ENCODE results near the gene PBX1. TPM values are rescaled to one million over a fixed set of nuclear protein-coding genes. Genes with fewer than 3 reads are reported as not detected.

PBX1 gene
- total RNA-seq, 1 experiment from 2014 or later = 102 TPM

DNA sequence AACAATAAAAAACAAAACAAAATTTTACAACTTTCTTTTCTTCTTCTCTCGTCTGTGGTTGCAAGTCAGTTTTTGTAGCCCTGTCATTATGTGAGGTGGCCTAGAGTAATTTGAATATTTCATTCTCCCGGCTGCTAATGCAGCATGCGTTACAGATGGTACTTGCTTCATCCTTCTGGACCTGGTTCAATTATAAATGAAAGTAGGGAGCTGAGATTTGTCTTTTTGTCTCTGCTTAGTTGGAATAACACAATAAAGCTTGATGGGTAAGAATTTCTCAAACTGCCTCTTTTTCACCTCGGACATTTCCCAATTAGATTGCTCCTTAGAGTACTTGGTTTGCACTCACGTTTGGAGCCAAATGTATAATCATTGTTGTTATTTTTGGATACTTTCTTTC lies 201.6 kb downstream of the PBX1 start:
- DNase-seq (ENCODE audit: low spot score) = no peak
- H3K27me3 Mint-ChIP-seq (ENCODE audit: low read depth) = no peaks in the 10 kb centered on the region
- no peaks in the 10 kb centered on the region for H3K9me3 Mint-ChIP-seq
- ChIA-PET POLR2A (no interaction called here), CTCF (no interaction called here)
- H3K36me3 Mint-ChIP-seq = no peaks in the 10 kb centered on the region
- peaks cover 42% of the 10 kb centered on the region for H3K4me1 Mint-ChIP-seq
- no peak overlapping the region for H3K4me3 Mint-ChIP-seq
- TF ChIP-seq, protein P1, sequence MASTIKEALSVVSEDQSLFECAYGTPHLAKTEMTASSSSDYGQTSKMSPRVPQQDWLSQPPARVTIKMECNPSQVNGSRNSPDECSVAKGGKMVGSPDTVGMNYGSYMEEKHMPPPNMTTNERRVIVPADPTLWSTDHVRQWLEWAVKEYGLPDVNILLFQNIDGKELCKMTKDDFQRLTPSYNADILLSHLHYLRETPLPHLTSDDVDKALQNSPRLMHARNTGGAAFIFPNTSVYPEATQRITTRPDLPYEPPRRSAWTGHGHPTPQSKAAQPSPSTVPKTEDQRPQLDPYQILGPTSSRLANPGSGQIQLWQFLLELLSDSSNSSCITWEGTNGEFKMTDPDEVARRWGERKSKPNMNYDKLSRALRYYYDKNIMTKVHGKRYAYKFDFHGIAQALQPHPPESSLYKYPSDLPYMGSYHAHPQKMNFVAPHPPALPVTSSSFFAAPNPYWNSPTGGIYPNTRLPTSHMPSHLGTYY (CRISPR knock-in tag; IDR thresholded peaks at IDR 0.05) = no peak
- TF ChIP-seq ZBTB21 (CRISPR knock-in tag; IDR thresholded peaks at IDR 0.05; ENCODE audit: borderline replicate concordance) = no peak
- TF ChIP-seq GRHL2 (CRISPR knock-in tag; IDR thresholded peaks at IDR 0.05; ENCODE audit: insufficient replicate concordance, severe bottlenecking) = no peak
- no peak for TF ChIP-seq SOX15 (CRISPR knock-in tag; IDR thresholded peaks at IDR 0.05)
- TF ChIP-seq, protein P2, sequence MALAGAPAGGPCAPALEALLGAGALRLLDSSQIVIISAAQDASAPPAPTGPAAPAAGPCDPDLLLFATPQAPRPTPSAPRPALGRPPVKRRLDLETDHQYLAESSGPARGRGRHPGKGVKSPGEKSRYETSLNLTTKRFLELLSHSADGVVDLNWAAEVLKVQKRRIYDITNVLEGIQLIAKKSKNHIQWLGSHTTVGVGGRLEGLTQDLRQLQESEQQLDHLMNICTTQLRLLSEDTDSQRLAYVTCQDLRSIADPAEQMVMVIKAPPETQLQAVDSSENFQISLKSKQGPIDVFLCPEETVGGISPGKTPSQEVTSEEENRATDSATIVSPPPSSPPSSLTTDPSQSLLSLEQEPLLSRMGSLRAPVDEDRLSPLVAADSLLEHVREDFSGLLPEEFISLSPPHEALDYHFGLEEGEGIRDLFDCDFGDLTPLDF (CRISPR knock-in tag; IDR thresholded peaks at IDR 0.05) = no peak
- TF ChIP-seq ZNF121 (CRISPR knock-in tag; IDR thresholded peaks at IDR 0.05) = no peak
- TF ChIP-seq ZNF671 (CRISPR knock-in tag; IDR thresholded peaks at IDR 0.05) = no peak
- no peak for TF ChIP-seq TCF7 (CRISPR knock-in tag; IDR thresholded peaks at IDR 0.05; ENCODE audit: low read depth)
- no peak overlapping the region for H3K27ac Mint-ChIP-seq
- no peak for ATAC-seq

DNA sequence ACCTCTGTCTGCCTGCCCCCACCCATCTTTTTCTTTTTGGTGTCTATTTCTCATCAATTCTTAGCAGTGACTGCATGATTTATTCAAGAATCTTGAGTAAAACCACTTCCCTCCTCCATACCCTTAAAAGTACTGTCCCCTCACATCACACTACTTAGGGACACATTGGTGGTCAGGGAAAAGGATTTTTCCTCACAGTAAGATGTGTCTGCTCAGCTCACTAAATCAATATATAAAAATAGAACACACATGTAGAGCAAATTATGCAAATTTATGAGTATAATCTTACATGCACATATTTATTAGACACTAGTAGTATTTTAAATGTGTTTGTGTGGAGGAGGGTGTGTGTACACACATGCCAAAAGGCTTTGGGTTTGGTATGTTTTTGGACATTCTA lies 202.0 kb downstream of the PBX1 start:
- no peak overlapping the region for H3K4me3 Mint-ChIP-seq
- POLR2A ChIA-PET = no interaction called here
- CTCF ChIA-PET = no interaction called here
- DNase-seq (ENCODE audit: low spot score) = no peak
- peaks cover 44% of the 10 kb centered on the region for H3K4me1 Mint-ChIP-seq
- H3K36me3 Mint-ChIP-seq = no peaks in the 10 kb centered on the region
- no peaks in the 10 kb centered on the region for H3K27me3 Mint-ChIP-seq (ENCODE audit: low read depth)
- no peaks in the 10 kb centered on the region for H3K9me3 Mint-ChIP-seq
- TF ChIP-seq GTF2I (CRISPR knock-in tag; conservative IDR thresholded peaks at IDR 0.05) (no peak), ESRRA (CRISPR knock-in tag; IDR thresholded peaks at IDR 0.05; ENCODE audit: borderline replicate concordance) (no peak), RELA (CRISPR knock-in tag; IDR thresholded peaks at IDR 0.05; ENCODE audit: borderline replicate concordance) (no peak), ZNF138 (CRISPR knock-in tag; conservative IDR thresholded peaks at IDR 0.05) (no peak)
- TF ChIP-seq, protein P3, sequence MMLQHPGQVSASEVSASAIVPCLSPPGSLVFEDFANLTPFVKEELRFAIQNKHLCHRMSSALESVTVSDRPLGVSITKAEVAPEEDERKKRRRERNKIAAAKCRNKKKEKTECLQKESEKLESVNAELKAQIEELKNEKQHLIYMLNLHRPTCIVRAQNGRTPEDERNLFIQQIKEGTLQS (CRISPR knock-in tag; conservative IDR thresholded peaks at IDR 0.05) = no peak
- TF ChIP-seq, protein P4, sequence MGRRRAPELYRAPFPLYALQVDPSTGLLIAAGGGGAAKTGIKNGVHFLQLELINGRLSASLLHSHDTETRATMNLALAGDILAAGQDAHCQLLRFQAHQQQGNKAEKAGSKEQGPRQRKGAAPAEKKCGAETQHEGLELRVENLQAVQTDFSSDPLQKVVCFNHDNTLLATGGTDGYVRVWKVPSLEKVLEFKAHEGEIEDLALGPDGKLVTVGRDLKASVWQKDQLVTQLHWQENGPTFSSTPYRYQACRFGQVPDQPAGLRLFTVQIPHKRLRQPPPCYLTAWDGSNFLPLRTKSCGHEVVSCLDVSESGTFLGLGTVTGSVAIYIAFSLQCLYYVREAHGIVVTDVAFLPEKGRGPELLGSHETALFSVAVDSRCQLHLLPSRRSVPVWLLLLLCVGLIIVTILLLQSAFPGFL (CRISPR knock-in tag; IDR thresholded peaks at IDR 0.05; ENCODE audit: borderline replicate concordance) = no peak
- TF ChIP-seq, protein P5, sequence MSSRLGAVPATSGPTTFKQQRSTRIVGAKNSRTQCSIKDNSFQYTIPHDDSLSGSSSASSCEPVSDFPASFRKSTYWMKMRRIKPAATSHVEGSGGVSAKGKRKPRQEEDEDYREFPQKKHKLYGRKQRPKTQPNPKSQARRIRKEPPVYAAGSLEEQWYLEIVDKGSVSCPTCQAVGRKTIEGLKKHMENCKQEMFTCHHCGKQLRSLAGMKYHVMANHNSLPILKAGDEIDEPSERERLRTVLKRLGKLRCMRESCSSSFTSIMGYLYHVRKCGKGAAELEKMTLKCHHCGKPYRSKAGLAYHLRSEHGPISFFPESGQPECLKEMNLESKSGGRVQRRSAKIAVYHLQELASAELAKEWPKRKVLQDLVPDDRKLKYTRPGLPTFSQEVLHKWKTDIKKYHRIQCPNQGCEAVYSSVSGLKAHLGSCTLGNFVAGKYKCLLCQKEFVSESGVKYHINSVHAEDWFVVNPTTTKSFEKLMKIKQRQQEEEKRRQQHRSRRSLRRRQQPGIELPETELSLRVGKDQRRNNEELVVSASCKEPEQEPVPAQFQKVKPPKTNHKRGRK (CRISPR knock-in tag; IDR thresholded peaks at IDR 0.05; ENCODE audit: borderline replicate concordance) = no peak
- no peak overlapping the region for H3K27ac Mint-ChIP-seq
- no peak for ATAC-seq

DNA sequence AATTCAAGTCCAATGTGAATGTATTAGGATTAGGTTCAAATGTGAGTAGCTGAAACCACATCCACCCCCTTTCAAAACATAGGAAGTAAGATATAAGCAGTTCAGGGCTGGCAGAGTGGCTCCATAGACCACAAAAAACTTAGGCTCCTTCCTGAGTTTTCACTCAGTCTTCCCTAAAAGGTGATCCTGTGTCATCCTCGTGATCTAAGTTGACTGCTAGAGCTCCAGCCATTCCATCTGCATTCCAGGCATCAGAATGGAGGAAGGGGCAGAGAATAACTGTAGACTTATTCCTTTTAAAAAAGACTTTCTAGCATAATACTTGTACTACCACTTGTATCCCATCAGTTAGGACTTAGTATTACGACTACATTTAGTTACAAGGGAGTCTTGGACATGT lies 204.1 kb downstream of the PBX1 start:
- DNase-seq (ENCODE audit: low spot score) (no peak), ATAC-seq (no peak)
- TF ChIP-seq NR1H2 (CRISPR knock-in tag; IDR thresholded peaks at IDR 0.05) = no peak
- TF ChIP-seq, protein P6, sequence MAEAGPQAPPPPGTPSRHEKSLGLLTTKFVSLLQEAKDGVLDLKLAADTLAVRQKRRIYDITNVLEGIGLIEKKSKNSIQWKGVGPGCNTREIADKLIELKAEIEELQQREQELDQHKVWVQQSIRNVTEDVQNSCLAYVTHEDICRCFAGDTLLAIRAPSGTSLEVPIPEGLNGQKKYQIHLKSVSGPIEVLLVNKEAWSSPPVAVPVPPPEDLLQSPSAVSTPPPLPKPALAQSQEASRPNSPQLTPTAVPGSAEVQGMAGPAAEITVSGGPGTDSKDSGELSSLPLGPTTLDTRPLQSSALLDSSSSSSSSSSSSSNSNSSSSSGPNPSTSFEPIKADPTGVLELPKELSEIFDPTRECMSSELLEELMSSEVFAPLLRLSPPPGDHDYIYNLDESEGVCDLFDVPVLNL (CRISPR knock-in tag; IDR thresholded peaks at IDR 0.05; ENCODE audit: borderline replicate concordance, low read depth) = no peak
- no peak overlapping the region for H3K4me3 Mint-ChIP-seq
- H3K27ac Mint-ChIP-seq = no peak overlapping the region
- H3K4me1 Mint-ChIP-seq = peaks cover 37% of the 10 kb centered on the region
- no peaks in the 10 kb centered on the region for H3K9me3 Mint-ChIP-seq
- no peaks in the 10 kb centered on the region; the same call in 1 of the 2 replicates for H3K36me3 Mint-ChIP-seq
- H3K27me3 Mint-ChIP-seq (ENCODE audit: low read depth) = no peaks in the 10 kb centered on the region
- ChIA-PET CTCF (interaction anchor here (1.9 kb wide), 1 partner anchor 24 kb away, joined by 4 read pairs; no protein-coding TSS in a partner anchor), POLR2A (no interaction called here)
